ENCODE results near the gene IL3RA.

IL3RA gene

GRCh38 chrX:1388651-1389050, 52.1 kb downstream of the IL3RA start:
- no peak overlapping the region for H3K27ac ChIP-seq
- TF ChIP-seq CTCF (conservative IDR thresholded peaks at IDR 0.05) = no peak

- H3K27ac ChIP-seq = no peak overlapping the region
- no peak for TF ChIP-seq CTCF (conservative IDR thresholded peaks at IDR 0.05)
Observed at GRCh38 chrX:1389181-1389992, 52.8 kb downstream of the IL3RA start.

- no peak for TF ChIP-seq CTCF (conservative IDR thresholded peaks at IDR 0.05)
- peak overlapping the region; percentile 100; the same call in 1 of the 2 replicates for H3K27ac ChIP-seq
Observed at GRCh38 chrX:1389993-1390285, 53.4 kb downstream of the IL3RA start.

GRCh38 chrX:1390621-1391369, 54.2 kb downstream of the IL3RA start:
- no peak for TF ChIP-seq CTCF (conservative IDR thresholded peaks at IDR 0.05)
- peak overlapping the region; percentile 100 for H3K27ac ChIP-seq

- TF ChIP-seq CTCF (conservative IDR thresholded peaks at IDR 0.05) = no peak
- H3K27ac ChIP-seq = peak overlapping the region; percentile 100
Observed at GRCh38 chrX:1391370-1391706, 54.8 kb downstream of the IL3RA start.

- H3K27ac ChIP-seq = peak within 1 kb of the TSS; percentile 100
- no peak for TF ChIP-seq CTCF (conservative IDR thresholded peaks at IDR 0.05)
Observed at GRCh38 chrX:1391707-1392375, 55.3 kb downstream of the IL3RA start, which contains the start of gene SLC25A6. SLC25A6 (minus strand) TSS chrX:1392113; CDS start chrX:1392009, 104 bp downstream.

- TF ChIP-seq CTCF (conservative IDR thresholded peaks at IDR 0.05) = no peak
- peak overlapping the region; percentile 100 for H3K27ac ChIP-seq
Observed at GRCh38 chrX:1392376-1393068, 55.9 kb downstream of the IL3RA start.
